Gastroesophageal sphincter (tissue), 4 donors: Measurements from ENCODE around the gene ZKSCAN8. TPM values are rescaled to one million over a fixed set of nuclear protein-coding genes. Genes with fewer than 3 reads are reported as not detected.
"Not testable (repeated sequence)": the region's sequence is repeated elsewhere in the genome, so short reads cannot be mapped to it uniquely, and the experiment has no call there.

Experiments
- ATAC-seq: fragments of 150-250 bp; one replicate; pipeline ENCODE4 v1.9.1; 2016; ENCODE audit warnings: mild to moderate bottlenecking, moderate library complexity
- H3K27ac ChIP-seq, 4 donors: fragments of 200-600 bp; sonication (generic) in 3 of 4; 1 replicate in 3 of 4; 2 replicates in 1 of 4; pipeline ENCODE4 v1.5.1; 2016 to 2019
- H3K27me3 ChIP-seq: fragments of 200-600 bp; sonication (generic); one replicate; pipeline ENCODE4 v1.5.1; 2019
- H3K36me3 ChIP-seq, 2 donors: fragments of 200-600 bp; sonication (generic); one replicate each; pipeline ENCODE4 v1.5.1; 2019; ENCODE audit warnings: control low read depth in 1 of 2
- H3K4me1 ChIP-seq, 3 donors: fragments of 200-600 bp; sonication (generic); 1 replicate in 2 of 3; 2 replicates in 1 of 3; pipeline ENCODE4 v1.5.1; 2016 to 2019; ENCODE audit warnings: control low read depth in 2 of 3
- H3K4me3 ChIP-seq, 2 donors: fragments of 200-600 bp; sonication (generic); one replicate each; pipeline ENCODE4 v1.5.1; 2019; ENCODE audit warnings: mild to moderate bottlenecking in 1 of 2, moderate library complexity in 1 of 2
- H3K9me3 ChIP-seq, 3 donors: fragments of 200-600 bp; sonication (generic); one replicate each; pipeline ENCODE4 v1.5.1; 2017 to 2019; ENCODE audit warnings: control low read depth in 2 of 3
- CTCF ChIP-seq, 4 experiments: fragments of 200-600 bp in 2 of 4; fragments of 450-650 bp in 2 of 4; sonication (generic) in 1 of 4; IDR thresholded peaks; one replicate each; pipeline ENCODE4 v1.5.1; 2017 to 2019; ENCODE audit warnings: antibody characterized with exemption in 4 of 4, mild to moderate bottlenecking in 2 of 4, moderate library complexity in 2 of 4
- EP300 ChIP-seq: sonication (generic); formaldehyde crosslinking; IDR thresholded peaks from one replicate; pipeline ENCODE4 v1.6.1; 2017; ENCODE audit warnings: antibody characterized with exemption, mild to moderate bottlenecking
- POLR2A ChIP-seq, 2 donors: fragments of 450-650 bp; IDR thresholded peaks; one replicate each; pipeline ENCODE4 v1.6.1; 2017; ENCODE audit warnings: antibody characterized with exemption in 2 of 2, mild to moderate bottlenecking in 2 of 2, moderate library complexity in 1 of 2
- POLR2AphosphoS5 ChIP-seq: sonication (generic); formaldehyde crosslinking; IDR thresholded peaks from one replicate; pipeline ENCODE4 v1.6.1; 2017; ENCODE audit warnings: antibody characterized with exemption
- WGBS, 2 donors: methylation state at CpG; one replicate each; pipeline ENCODE4 v1.1.5; 2018; ENCODE audit warnings: low coverage in 1 of 2; 5-methylcytosine and 5-hydroxymethylcytosine counted together
- total RNA-seq, 4 donors: library from RNA; depleted of rRNA; stranded (reverse); fragments of >200 nt; gene quantifications; one replicate each; pipeline ENCODE4 v1.1.0, GENCODE V29; 2016

The ZKSCAN8 gene
- total RNA-seq, 4 donors from 2014 or later: 22.0 to 32.7 (median 29.6) TPM

GRCh38 chr6:28121876-28122275 is 19.8 kb upstream of the ZKSCAN8 start:
- H3K36me3 ChIP-seq: peaks cover 0 to 66% of the 10 kb centered on the region in 2 donors
- no peak for ATAC-seq

DNA sequence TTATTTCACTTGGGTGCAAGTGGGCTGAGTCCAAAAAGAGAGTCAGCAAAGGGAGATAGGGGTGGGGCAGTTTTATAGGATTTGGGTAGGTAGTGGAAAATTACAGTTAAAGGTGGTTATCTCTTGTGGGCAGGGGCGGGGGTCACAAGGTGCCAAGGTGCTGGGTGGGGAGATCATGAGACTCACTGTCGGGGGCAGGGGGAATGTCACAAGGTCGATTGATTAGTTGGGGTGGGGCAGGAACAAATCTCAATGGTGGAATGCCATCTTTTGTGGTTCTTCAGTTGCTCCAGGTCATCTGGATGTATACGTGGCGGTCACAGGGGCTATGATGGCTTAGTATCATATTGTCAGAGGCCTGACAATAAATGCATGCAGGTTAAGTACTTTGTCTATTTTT is 19.4 kb upstream of the ZKSCAN8 start:
- 79% methylated on average over 5 of the region's 5 CpGs; no CpG with 5 or more reads in 1 of the 2 donors for WGBS, 2 donors
- H3K27ac ChIP-seq, H3K9me3 ChIP-seq, H3K27me3 ChIP-seq, ATAC-seq, H3K4me3 ChIP-seq: not testable (repeated sequence)
- Histone ChIP-seq H3K36me3 (peaks cover 0 to 67% of the 10 kb centered on the region in 2 donors), H3K4me1 (peaks cover 0 to 22% (median 10%) of the 10 kb centered on the region in 3 donors)

More at GRCh38 chr6:28121876-28122275, 19.8 kb upstream of the ZKSCAN8 start:
- H3K9me3 ChIP-seq: no peaks in the 10 kb centered on the region
- no peaks in the 10 kb centered on the region for H3K27me3 ChIP-seq
- H3K4me3 ChIP-seq: no peak overlapping the region
- WGBS, 2 donors: 93 to 95% methylated on average over 2 of the region's 2 CpGs
- no peak overlapping the region for H3K27ac ChIP-seq
- TF ChIP-seq POLR2A (IDR thresholded peaks at IDR 0.05) (no peak), POLR2AphosphoS5 (no peak), CTCF (IDR thresholded peaks at IDR 0.05) (no peak), EP300 (no peak)
- H3K4me1 ChIP-seq: peaks cover 0 to 22% (median 10%) of the 10 kb centered on the region in 3 donors

- TF ChIP-seq EP300 (no peak), POLR2AphosphoS5 (no peak), POLR2A (IDR thresholded peaks at IDR 0.05) (no peak), CTCF (IDR thresholded peaks at IDR 0.05) (no peak)
- Histone ChIP-seq H3K9me3 (no peaks in the 10 kb centered on the region), H3K27ac (peak within 1 kb of the TSS; percentile 64 to 88 (median 80)), H3K27me3 (no peaks in the 10 kb centered on the region), H3K36me3 (peaks cover 0 to 61% of the 10 kb centered on the region in 2 donors), H3K4me1 (peaks cover 0 to 22% (median 10%) of the 10 kb centered on the region in 3 donors), H3K4me3 (peak within 1 kb of the TSS; percentile 68 to 95)
- WGBS, 2 donors: 0 to 3% methylated on average over 11 to 20 of the region's 28 CpGs
- ATAC-seq: peak; percentile 97
Observed at GRCh38 chr6:28124350-28124970, 17.2 kb upstream of the ZKSCAN8 start, which contains the start of gene ZSCAN16. Gene ZSCAN16 (plus strand): TSS chr6:28124609. CDS start chr6:28125444, 835 bp downstream.

GRCh38 chr6:28124971-28125353 is 16.7 kb upstream of the ZKSCAN8 start:
- WGBS, 2 donors: 3 to 14% methylated on average over 6 of the region's 6 CpGs
- no peaks in the 10 kb centered on the region for H3K9me3 ChIP-seq
- H3K4me1 ChIP-seq: peaks cover 0 to 22% (median 10%) of the 10 kb centered on the region in 3 donors
- H3K4me3 ChIP-seq: peak overlapping the region; percentile 68 to 95
- peak overlapping the region; percentile 64 to 88 (median 80) for H3K27ac ChIP-seq
- peaks cover 0 to 61% of the 10 kb centered on the region in 2 donors for H3K36me3 ChIP-seq
- peak; percentile 7 for ATAC-seq
- H3K27me3 ChIP-seq: no peaks in the 10 kb centered on the region
- no peak for TF ChIP-seq POLR2A (IDR thresholded peaks at IDR 0.05)
- TF ChIP-seq POLR2AphosphoS5: no peak
- TF ChIP-seq EP300: no peak
- no peak for TF ChIP-seq CTCF (IDR thresholded peaks at IDR 0.05)

GRCh38 chr6:28125401-28125800 is 16.3 kb upstream of the ZKSCAN8 start:
- Histone ChIP-seq H3K4me1 (peaks cover 0 to 22% (median 10%) of the 10 kb centered on the region in 3 donors), H3K27me3 (no peaks in the 10 kb centered on the region), H3K9me3 (no peaks in the 10 kb centered on the region), H3K4me3 (no peak overlapping the region), H3K27ac (peak overlapping the region in 1 of 4 donors; percentile 80), H3K36me3 (peaks cover 0 to 60% of the 10 kb centered on the region in 2 donors)
- ATAC-seq: no peak
- TF ChIP-seq POLR2AphosphoS5 (no peak), EP300 (no peak), CTCF (IDR thresholded peaks at IDR 0.05) (no peak), POLR2A (IDR thresholded peaks at IDR 0.05) (no peak)
- 73% methylated on average over 2 of the region's 4 CpGs; no CpG with 5 or more reads in 1 of the 2 donors for WGBS, 2 donors
